GM19438 (cell line): ENCODE data around the gene TTLL5.
"Not testable (repeated sequence)": the region's sequence is repeated elsewhere in the genome, so short reads cannot be mapped to it uniquely, and the experiment has no call there.

ENCODE experiments used
- ATAC-seq: cut with Tn5 transposase; IDR thresholded peaks from one replicate; pipeline ENCODE4 v1.9.1; 2021; ENCODE audit warnings: low read depth; ENCODE audit not compliant: unreplicated experiment

TTLL5 gene

DNA sequence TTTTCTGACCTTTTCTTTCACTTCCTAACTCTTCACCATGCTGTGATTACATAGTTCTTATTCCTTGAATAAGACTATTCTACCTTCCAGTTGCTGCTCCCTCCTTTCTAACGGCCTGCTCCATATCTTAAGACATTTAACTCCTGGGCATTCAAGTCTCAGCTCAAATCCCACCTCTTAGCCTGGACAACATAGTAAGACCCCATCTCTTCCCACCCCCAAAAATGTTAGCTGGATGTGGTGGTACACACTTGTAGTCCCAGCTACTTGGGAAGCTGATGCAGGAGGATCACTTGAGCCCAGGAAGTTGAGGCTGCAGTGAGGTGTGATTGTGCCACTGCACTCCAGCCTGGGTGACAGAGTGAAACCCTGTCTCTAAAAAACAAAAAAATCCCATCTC, 11.3 kb upstream of the TTLL5 start:
- no peak for ATAC-seq

DNA sequence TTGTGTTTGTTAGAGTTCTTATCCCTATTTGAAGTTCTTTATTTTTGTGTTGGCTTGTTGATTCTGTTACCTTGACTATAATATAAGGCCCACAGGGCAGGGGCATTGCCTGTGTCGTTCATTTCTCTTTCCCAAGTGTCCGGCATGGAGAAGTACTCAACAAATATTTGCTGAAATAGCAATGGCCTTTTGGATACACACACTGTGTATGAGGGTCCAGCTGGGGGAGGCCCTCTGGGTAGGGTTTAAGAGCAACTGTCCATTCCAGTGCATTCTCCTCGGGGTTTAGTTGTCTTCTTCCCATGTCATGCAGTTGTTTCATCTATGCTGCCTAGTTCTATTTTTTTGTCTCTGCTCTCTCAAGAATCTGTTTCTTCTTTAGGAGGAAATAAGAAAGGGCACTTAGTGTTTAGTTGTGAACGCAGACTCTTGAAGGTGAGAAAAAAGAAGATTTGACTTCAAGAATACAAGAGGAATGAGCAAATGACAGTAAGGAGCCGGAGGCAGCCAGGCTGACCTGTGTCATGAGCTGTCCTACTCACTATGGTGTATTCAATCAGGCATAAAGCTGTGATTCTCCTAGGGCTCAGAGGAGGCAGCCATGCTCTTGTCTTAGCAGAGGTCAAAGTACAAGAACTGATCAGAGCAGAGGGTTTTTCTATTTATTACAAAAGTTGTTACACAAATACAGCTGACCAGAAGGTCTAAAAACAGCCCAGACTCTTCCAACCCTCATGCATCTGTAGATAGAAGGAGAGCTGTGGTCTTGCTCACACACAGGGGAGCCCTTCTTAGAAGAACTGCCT, 10.6 kb upstream of the TTLL5 start:
- no peak for ATAC-seq

DNA sequence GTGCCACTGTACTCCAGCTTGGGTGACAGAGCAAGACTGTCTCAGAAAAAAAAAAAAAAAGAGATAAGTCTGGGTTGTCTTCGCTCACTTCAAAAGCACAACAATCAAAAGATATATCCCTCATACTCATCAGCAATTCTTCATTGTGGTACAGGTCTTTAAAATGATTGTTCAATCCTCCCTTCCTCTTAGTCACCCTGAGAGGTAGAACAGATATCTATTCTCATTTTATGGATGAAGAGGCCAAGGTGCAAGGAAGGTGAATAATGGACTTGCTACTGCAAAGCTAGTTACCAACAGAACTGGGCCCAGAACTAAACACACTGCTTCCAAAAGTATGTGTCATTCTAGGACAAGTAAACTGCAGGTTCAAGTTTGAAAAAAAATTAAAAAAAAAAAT, 7.5 kb upstream of the TTLL5 start:
- ATAC-seq, result no peak

DNA sequence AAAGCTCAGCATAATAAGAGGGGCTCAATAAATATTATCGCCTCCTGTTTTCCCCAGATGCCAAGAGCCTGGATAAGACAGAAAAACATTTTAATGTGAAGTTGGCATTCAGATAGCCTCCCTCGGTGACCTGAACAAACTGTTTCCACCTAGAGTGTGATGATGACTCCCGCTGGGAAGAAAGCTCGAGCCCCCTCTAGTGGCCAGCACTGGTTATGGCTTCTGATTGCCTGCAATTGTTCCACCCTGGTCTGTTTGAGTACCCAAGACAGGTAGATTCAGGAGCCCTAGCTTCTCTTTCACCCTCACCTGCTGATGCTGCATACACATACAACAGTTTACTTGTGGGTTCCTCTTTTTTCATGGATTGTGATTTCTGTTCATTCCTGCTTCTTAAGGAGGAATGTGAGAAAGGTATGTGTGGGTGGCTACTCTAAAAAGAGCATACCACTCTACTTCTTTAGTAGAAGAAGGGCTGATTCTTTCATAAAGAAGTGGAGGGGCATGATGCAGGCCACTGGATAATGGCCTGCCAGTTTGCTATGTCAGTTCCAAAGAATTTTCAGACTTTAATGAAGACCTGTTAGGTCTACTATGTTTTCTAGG, 6.8 kb upstream of the TTLL5 start:
- no peak for ATAC-seq

DNA sequence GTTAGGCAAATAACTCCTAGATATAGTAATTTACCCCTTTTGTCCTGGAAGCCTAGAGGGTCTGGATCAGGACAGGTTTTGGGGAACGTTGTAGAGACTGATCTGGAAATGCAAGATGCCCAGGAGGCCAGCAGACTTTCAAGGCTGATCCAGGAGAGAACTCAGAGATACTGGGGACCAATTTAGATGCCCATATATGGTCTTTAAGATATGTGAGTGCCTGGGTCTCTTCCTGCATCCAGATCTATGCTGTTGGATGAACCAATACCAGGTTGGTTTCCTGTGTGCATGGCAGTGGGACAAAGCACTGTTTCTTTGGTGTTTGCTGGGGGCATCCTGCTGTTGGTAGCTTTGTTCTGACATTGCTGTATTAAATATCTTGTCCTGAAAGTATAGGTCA, 5.8 kb upstream of the TTLL5 start:
- no peak for ATAC-seq

DNA sequence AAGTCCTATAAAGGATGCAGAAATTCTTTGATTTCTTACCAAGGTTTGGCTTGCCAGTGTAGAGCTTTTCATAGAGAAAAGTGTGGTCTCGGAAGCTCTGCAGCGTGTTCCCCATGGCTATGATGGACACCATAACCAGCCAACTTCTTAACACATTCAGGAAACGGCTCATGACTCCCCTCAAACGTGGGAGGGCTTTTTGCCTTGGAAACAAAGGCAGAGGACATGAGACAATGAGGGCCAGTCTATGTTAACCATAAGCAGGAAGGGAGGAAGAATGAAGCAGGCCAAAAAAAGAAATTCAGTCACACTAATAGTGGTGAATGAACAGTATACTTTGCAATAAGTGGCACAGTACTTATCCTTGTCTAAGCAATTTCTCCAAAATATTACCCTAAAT, 3.7 kb upstream of the TTLL5 start:
- ATAC-seq, result no peak

DNA sequence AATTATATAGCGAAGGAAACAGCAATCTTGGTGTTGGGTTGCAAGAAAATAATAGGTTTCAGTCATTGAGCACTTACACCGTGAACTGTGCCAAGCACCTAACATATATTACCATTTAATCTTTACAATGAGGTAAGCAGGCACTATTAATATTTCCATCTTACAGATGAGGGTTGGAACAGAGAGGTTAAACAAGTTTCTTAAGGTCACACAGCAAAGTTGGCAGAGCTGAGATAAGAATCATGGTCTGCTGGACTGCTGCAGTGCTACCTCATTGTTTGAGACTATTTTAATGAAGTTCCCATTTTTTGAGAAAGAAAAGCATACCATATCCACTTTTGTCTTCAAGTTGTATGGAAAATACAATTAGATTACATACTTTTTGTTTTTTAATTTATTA, 2.1 kb upstream of the TTLL5 start:
- no peak for ATAC-seq

DNA sequence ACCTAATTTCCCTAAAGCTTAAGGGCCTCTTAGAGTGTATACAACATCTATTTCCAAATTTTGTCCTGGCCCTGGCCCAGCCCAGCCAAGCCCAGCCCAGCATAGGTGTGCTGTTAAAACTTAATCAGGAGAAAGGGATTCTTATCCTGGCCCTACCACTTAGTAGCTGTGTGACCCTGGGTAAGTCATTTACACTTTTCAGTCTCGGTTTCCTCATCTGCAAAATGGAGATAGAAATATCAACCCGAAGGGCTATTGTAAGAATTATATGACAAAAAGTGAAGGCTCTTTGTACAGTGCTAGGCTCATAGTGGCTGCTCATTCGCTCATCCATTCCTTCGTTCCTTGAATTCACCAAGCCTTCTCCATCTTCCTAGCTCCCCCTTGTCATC, 812 bp upstream of the TTLL5 start:
- no peak for ATAC-seq

DNA sequence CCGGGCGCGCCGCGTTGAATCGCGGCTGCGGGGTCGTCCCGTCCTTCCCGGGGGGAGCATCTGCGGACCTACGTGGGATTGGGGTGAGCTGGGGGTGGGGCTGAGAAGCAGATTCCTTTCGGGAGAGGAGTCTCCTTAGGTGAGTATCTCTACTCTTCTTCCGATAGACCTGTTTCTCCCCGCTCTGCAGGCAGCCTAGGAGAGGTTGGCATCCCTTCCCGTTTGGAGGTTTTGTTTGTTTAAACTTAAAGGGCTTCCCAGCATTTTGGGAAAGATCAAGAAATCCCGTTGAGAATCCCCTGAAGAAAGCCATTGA, 411 bp downstream of the TTLL5 start:
- ATAC-seq, result no peak

DNA sequence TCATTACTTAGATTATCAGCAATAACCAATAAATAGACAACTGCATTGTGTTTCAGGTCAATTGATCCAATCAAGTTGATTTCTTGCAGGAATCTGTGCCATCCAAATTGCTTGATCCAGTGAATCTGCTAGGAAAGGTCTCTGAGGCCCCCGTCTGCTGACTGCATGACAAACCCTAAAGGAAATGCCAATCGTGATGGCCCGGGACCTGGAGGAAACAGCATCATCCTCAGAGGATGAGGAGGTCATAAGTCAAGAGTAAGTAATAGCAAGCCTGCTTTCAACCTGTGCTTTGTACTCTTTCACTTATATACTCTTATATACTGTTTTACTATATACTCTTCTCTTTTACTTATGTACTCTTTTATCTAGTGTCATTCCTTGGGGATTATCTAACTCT, 1.9 kb downstream of the TTLL5 start:
- no peak for ATAC-seq

DNA sequence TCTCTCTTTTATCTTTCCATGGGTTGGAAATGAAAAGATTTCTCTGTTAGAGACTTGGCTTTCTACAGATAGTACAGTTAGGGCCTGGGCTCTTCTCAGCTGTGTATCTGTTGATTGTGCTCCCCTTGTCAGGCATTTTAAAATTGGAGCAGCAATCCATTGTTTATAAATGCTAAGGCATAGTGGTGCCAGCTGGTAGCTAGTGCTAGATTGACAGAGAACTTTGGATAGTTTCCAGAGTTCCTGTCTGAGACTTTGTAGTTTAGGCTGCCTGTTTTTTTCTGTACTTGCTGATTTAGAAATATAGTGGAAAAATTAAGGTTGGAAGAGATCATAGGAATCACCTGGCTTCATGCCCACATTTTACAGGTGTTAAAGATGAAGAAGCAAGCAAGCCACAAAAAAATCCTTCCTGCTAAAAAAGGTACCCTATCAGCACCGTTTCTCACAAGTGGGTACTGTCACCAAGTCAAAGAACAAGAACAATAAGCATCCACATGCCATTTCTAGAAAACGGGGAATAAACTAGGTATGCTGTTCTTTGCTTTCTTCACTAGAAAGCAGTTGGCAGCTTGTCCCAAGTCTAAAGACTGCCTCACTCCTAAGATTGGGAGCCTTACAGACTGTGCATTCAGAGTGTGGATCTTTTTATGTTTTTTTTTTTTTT, 6.2 kb downstream of the TTLL5 start:
- no peak for ATAC-seq

DNA sequence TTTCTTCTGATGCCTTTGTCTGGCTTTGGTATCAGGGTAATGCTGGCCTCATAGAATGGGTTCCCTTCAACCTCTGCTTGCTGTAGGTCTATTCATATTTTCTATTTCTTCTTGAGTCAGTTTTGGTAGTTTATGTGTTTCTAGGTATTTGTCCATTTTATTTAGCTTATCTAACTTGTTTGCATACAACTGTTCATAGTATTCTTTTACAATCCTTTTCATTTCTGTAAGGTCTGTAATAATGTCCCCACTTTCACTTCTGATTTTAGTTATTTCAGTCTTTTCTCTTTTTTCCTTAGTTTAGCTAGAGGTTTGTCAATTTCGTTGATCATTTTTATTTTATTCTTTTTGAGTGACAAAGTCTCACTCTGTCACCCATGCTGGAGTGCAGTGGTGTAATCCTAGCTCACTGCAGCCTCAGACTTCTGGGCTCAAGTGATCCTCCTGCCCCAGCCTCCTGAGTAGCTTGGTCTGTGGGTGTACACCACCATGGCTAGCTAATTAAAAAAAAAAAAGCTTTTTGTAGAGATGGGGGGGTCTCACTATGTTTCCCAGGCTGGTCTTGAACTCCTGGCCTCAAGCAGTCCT, 11.7 kb downstream of the TTLL5 start:
- ATAC-seq, result no peak

DNA sequence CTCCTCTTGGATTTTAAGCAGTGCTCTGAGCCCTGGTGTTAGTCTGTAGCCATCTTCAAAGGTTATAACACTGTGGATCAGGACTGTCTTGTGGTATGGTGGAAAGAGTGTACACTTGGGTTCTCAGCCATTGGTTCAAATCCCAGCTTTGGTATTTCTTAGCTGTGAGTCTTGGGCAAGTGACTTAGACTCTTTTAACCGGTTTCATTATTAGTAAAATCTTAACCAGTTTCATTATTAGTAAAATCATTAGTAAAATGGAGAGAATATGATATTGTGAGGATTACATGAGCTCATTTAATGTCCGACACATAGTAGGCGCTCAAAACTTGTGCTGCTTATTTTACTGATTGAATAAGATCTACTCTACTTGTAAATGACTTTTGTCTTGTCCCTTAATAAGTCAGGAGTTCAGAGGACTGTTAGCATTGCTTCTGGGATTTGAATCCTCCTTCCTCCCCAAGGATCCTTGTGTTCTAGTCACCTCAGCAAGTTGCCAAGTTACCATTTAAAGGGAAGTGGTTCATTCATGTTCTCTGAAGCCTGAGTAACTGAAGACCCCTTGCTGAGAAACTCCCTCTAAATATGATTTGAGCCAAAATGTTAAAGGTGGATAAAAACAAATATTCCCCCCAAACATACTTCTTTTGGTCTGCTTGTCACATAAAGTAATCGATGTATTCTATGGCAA, 12.4 kb downstream of the TTLL5 start:
- no peak for ATAC-seq

DNA sequence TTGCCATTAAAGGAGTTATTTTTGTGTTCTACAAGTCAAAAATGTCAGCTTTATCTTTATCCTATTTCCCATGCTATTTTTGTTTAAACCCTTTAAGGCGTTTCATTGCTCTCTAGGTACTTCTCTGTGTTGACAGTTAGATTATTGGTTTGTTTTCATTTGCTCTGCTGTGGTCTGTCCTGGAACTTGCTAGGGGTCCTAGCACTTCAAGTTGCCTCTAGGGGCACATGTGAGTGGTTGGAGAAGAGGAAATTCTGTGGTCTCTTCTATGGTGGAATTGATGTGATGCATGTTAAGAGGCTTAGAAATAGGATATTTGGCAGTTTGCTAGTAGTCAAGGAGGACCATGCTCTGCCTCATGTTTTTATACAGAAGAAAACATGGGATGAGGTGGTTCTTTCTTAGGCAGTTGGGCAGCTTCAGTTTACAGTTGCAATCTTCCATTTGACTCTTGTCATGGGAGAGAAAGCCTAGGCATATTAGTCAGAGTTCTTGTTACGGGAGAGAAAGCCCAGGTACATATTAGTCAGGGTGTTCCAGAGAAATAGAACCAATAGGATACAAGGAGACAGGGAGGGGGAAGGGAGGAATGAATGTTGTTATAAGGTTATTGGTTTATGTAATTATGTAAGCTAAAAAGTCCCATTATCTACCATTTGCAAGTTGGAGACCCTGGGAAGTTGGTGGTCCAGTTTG, 14.4 kb downstream of the TTLL5 start:
- ATAC-seq, result no peak

DNA sequence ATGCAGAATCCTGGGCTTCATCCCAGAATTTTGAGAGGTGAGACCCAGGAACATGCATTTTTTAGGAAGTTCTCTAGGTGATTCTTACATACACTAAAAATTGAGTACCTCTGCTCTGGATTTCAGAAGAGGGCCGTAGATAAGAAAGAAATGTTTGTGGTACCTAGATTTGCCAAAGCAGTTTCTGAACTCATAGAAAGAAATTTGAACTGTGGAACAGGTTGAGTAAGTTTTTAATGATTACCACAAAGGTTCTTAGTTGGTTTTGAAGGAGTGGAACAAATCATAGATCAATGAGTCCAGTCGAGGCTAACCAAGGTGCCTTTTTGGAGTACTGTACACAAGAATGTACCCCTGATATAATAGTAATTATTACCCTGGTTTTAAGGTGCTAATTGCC, 24.9 kb downstream of the TTLL5 start:
- ATAC-seq, result no peak

DNA sequence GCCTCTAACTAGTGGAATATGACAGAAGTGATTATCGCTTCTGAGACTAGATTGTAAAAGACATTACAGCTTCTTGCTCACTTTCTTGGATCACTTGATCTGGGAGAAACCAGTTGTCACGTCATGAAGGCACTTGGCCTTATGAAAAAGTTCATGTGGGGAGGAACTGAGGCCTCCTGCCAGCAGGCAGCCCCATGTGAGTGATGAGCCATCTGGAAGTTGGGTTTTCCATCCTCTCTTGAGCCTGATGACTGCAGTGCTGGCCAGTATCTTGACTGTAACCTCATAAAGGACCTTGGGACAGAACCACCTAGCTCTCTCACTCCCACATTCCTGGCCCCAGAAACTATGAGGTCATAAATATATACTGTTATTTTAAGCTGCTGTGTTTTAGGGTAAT, 28.0 kb downstream of the TTLL5 start:
- no peak for ATAC-seq

DNA sequence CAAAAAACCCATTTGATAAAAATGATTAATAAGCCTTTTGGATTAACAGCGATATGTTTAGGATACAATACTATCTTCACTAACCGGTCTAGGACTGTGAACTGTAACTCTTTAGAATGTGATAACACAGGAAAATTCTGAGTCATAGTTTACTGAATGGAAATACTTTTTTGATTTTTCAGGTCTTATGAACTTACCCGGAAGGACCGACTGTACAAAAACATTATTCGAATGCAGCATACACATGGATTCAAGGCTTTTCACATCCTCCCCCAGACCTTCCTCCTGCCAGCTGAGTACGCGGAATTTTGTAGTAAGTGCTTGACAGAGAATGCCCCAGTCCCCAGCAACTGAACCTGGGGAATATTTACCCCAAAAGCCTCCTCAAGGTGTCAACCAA, 29.0 kb downstream of the TTLL5 start:
- no peak for ATAC-seq

DNA sequence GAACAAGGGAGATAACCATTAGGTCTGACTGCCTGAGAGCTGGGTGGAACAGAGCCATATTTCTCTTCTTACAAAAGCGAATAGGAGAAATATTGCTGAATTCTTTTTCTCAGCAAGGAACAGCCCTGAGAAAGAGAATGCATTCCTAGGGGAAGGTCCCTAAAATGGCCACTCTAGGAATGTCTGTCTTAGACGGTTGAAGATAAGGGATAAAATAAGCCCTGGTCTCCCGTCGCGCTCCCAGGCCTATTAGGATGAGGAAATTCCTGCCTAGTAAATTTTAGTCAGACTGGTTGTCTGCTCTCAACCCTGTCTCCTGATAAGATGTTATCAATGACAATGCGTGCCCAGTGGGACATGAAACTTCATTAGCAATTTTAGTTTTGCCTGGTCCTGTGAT, 34.0 kb downstream of the TTLL5 start:
- not testable (repeated sequence) for ATAC-seq

DNA sequence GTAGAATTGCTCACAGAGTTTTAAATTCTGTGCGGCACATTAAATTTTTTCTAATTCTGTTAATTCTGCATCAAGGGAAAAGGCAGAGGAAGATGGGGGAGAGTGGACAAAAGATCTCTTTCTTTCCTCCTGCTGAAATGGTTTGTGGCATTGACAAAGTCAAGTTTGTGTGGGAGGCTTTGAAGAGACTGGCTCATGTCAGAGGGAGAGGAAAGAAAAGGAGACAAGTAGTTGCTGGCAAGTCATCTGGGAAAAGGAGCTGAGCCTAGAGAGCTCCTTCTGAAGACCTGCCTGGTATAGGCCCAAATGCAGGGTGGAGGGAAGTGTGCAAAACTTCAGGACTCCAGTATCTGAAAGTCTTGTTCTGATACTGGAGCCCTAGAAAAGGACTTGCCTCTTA, 36.3 kb downstream of the TTLL5 start:
- ATAC-seq, result no peak

DNA sequence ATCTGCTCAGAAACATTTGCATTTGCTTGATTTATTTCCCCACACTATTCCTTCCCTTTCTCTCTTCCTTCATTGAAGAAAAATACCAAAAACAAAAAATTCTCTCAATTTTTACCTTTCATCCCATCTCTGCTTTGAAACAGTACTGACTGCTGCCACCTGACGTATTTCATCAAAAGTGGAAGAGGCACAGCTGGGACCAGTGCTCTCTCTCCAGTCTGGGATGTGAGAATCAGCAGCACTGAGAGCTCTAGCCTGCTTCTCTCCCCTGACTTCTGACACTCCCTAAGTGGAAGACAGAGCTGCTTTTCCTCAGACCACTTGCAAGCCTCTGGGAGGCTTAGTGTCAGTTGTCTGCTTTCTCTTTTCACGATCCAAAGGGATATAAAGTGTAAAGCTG, 36.9 kb downstream of the TTLL5 start:
- ATAC-seq, result no peak

DNA sequence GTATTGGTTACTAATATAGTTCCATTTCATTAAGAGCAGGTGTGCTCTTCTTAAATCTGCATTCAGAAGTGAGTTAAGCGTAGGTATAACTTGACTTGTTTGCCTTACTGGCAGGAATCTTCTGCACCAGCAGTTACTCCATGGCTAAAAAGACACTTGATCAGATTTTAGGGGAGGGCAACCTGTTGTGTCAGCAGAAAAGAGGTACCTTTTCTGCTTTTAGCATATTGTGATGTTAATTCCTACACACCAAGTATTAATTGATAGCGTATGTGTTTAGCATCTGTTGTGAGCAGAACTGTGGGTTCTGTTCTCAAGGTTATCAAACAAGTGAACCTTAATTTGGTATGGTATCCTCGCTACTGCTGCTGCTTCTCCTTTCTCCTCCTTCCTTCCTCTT, 38.3 kb downstream of the TTLL5 start:
- ATAC-seq, result no peak
